GM21515 (cell line): ENCODE measurements around the gene LIMK1.
"Not testable (repeated sequence)": the region's sequence is repeated elsewhere in the genome, so short reads cannot be mapped to it uniquely, and the experiment has no call there.

Source experiments
- ATAC-seq: cut with Tn5 transposase; IDR thresholded peaks from one replicate; pipeline ENCODE4 v1.9.1; 2021; ENCODE audit not compliant: unreplicated experiment

LIMK1 gene

GRCh38 chr7:74083117-74083876, at the start of gene LIMK1:
Gene LIMK1, plus strand, starts transcription at chr7:74083804. Its CDS starts 187 bp downstream, at chr7:74083991.
- ATAC-seq, result peak; percentile 65

GRCh38 chr7:74037609-74038008, 46.0 kb upstream of the LIMK1 start:
- no peak for ATAC-seq

- ATAC-seq, result no peak
Measured at GRCh38 chr7:74038194-74038961, 45.2 kb upstream of the LIMK1 start.

- no peak for ATAC-seq
Measured at GRCh38 chr7:74039337-74039736, 44.3 kb upstream of the LIMK1 start.

GRCh38 chr7:74040101-74040790, 43.4 kb upstream of the LIMK1 start:
- no peak for ATAC-seq

- no peak for ATAC-seq
Measured at GRCh38 chr7:74040791-74041520, 42.6 kb upstream of the LIMK1 start.

GRCh38 chr7:74042746-74043522, 40.7 kb upstream of the LIMK1 start:
- no peak for ATAC-seq

- ATAC-seq, result no peak
Measured at GRCh38 chr7:74043523-74043951, 40.1 kb upstream of the LIMK1 start.

- ATAC-seq, result no peak
Measured at GRCh38 chr7:74044366-74045350, 38.9 kb upstream of the LIMK1 start.

GRCh38 chr7:74046581-74046980, 37.0 kb upstream of the LIMK1 start:
- not testable (repeated sequence) for ATAC-seq

GRCh38 chr7:74047804-74048380, 35.7 kb upstream of the LIMK1 start:
- ATAC-seq, result no peak

- ATAC-seq, result no peak
Measured at GRCh38 chr7:74048999-74049599, 34.5 kb upstream of the LIMK1 start.

- ATAC-seq, result no peak
Measured at GRCh38 chr7:74049997-74050798, 33.4 kb upstream of the LIMK1 start.

- no peak for ATAC-seq
Measured at GRCh38 chr7:74051193-74051592, 32.4 kb upstream of the LIMK1 start.

- ATAC-seq, result no peak
Measured at GRCh38 chr7:74051629-74052410, 31.8 kb upstream of the LIMK1 start.

GRCh38 chr7:74052628-74053027, 31.0 kb upstream of the LIMK1 start:
- ATAC-seq, result no peak
